Gastroesophageal sphincter (tissue), 4 donors: ENCODE results near the gene KIAA0586. TPM values are rescaled to one million over a fixed set of nuclear protein-coding genes. Genes with fewer than 3 reads are reported as not detected.

Experiments used
- ATAC-seq: fragments of 150-250 bp; one replicate; pipeline ENCODE4 v1.9.1; 2016; ENCODE audit warnings: mild to moderate bottlenecking, moderate library complexity
- H3K27ac ChIP-seq, 4 donors: fragments of 200-600 bp; sonication (generic) in 3 of 4; 1 replicate in 3 of 4; 2 replicates in 1 of 4; pipeline ENCODE4 v1.5.1; 2016 to 2019
- H3K27me3 ChIP-seq: fragments of 200-600 bp; sonication (generic); one replicate; pipeline ENCODE4 v1.5.1; 2019
- H3K36me3 ChIP-seq, 2 donors: fragments of 200-600 bp; sonication (generic); one replicate each; pipeline ENCODE4 v1.5.1; 2019; ENCODE audit warnings: control low read depth in 1 of 2
- H3K4me1 ChIP-seq, 3 donors: fragments of 200-600 bp; sonication (generic); 1 replicate in 2 of 3; 2 replicates in 1 of 3; pipeline ENCODE4 v1.5.1; 2016 to 2019; ENCODE audit warnings: control low read depth in 2 of 3
- H3K4me3 ChIP-seq, 2 donors: fragments of 200-600 bp; sonication (generic); one replicate each; pipeline ENCODE4 v1.5.1; 2019; ENCODE audit warnings: mild to moderate bottlenecking in 1 of 2, moderate library complexity in 1 of 2
- H3K9me3 ChIP-seq, 3 donors: fragments of 200-600 bp; sonication (generic); one replicate each; pipeline ENCODE4 v1.5.1; 2017 to 2019; ENCODE audit warnings: control low read depth in 2 of 3
- CTCF ChIP-seq, 4 experiments: fragments of 200-600 bp in 2 of 4; fragments of 450-650 bp in 2 of 4; sonication (generic) in 1 of 4; IDR thresholded peaks; one replicate each; pipeline ENCODE4 v1.5.1; 2017 to 2019; ENCODE audit warnings: antibody characterized with exemption in 4 of 4, mild to moderate bottlenecking in 2 of 4, moderate library complexity in 2 of 4
- EP300 ChIP-seq: sonication (generic); formaldehyde crosslinking; IDR thresholded peaks from one replicate; pipeline ENCODE4 v1.6.1; 2017; ENCODE audit warnings: antibody characterized with exemption, mild to moderate bottlenecking
- POLR2A ChIP-seq, 2 donors: fragments of 450-650 bp; IDR thresholded peaks; one replicate each; pipeline ENCODE4 v1.6.1; 2017; ENCODE audit warnings: antibody characterized with exemption in 2 of 2, mild to moderate bottlenecking in 2 of 2, moderate library complexity in 1 of 2
- POLR2AphosphoS5 ChIP-seq: sonication (generic); formaldehyde crosslinking; IDR thresholded peaks from one replicate; pipeline ENCODE4 v1.6.1; 2017; ENCODE audit warnings: antibody characterized with exemption
- whole genome bisulfite sequencing, 2 donors: methylation state at CpG; one replicate each; pipeline ENCODE4 v1.1.5; 2018; ENCODE audit warnings: low coverage in 1 of 2; 5-methylcytosine and 5-hydroxymethylcytosine counted together
- total RNA-seq, 4 donors: library from RNA; depleted of rRNA; stranded (reverse); fragments of >200 nt; gene quantifications; one replicate each; pipeline ENCODE4 v1.1.0, GENCODE V29; 2016

KIAA0586 gene
- total RNA-seq, 4 donors from 2014 or later = 11.6 to 22.4 (median 18.0) TPM

DNA sequence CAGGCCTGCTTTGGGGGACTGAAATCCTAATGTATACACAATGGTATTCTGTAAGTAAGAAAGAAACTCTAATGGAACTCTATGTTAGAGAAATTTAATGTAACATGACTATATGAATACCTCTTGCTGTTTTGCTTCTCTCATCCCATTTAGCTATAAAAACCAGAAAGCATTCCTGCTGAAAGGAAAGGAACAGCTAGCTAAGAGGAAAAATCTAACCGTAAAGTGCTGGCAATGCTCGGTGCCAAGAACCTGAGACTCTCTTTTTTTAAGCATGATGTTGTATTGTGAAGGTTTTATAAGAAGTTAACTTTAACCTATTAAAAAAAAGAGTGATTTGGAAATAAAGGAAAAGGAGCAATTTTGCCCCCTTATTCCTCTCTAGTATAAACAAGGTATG lies 134.6 kb downstream of the KIAA0586 start:
- Histone ChIP-seq H3K9me3 (no peaks in the 10 kb centered on the region), H3K36me3 (no peaks in the 10 kb centered on the region), H3K27ac (no peak overlapping the region), H3K4me3 (no peak overlapping the region), H3K4me1 (peaks cover 0 to 7% (median 0%) of the 10 kb centered on the region in 3 donors), H3K27me3 (no peaks in the 10 kb centered on the region)
- TF ChIP-seq POLR2A (IDR thresholded peaks at IDR 0.05) (no peak), POLR2AphosphoS5 (no peak), EP300 (no peak), CTCF (IDR thresholded peaks at IDR 0.05) (no peak)
- no peak for ATAC-seq
- WGBS, 2 donors = 54 to 100% methylated on average over 2 of the region's 2 CpGs

- Histone ChIP-seq H3K27ac (no peak overlapping the region), H3K36me3 (no peaks in the 10 kb centered on the region), H3K4me1 (peaks cover 0 to 7% (median 0%) of the 10 kb centered on the region in 3 donors), H3K4me3 (no peak overlapping the region), H3K9me3 (no peaks in the 10 kb centered on the region), H3K27me3 (no peaks in the 10 kb centered on the region)
- TF ChIP-seq POLR2A (IDR thresholded peaks at IDR 0.05) (no peak), CTCF (IDR thresholded peaks at IDR 0.05) (no peak), EP300 (no peak), POLR2AphosphoS5 (no peak)
- ATAC-seq = no peak
- 71 to 87% methylated on average over 3 of the region's 3 CpGs for WGBS, 2 donors
Measured at GRCh38 chr14:58563978-58564377, 136.5 kb downstream of the KIAA0586 start.

DNA sequence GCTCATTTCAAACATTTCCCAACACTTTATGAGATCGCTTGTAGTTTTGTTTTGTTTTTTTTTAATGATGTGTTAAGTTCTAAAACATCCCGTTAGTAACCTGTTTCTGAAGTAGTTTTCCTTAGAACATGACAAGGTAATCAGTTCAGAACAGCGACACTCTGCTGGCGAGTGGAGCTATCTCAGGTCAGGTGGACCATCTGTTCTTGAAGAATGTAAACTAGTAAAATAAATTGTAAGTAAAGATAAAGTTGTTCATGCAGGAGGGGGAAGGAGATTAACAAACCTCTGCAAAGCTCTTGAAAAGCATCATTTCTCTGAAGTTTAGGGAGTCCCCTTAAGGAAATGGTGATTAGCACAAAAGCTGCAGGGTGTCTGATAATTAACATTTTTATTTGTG lies 138.3 kb downstream of the KIAA0586 start:
- Histone ChIP-seq H3K27me3 (no peaks in the 10 kb centered on the region), H3K4me1 (peaks cover 0 to 1% (median 0%) of the 10 kb centered on the region in 3 donors), H3K9me3 (no peaks in the 10 kb centered on the region), H3K4me3 (no peak overlapping the region), H3K36me3 (no peaks in the 10 kb centered on the region), H3K27ac (no peak overlapping the region)
- WGBS, 2 donors = 19 to 44% methylated on average over 2 to 4 of the region's 4 CpGs
- TF ChIP-seq CTCF (IDR thresholded peaks at IDR 0.05) = no peak
- TF ChIP-seq POLR2AphosphoS5 = no peak
- no peak for TF ChIP-seq EP300
- no peak for TF ChIP-seq POLR2A (IDR thresholded peaks at IDR 0.05)
- ATAC-seq = no peak

GRCh38 chr14:58566979-58567378 lies 139.5 kb downstream of the KIAA0586 start:
- Histone ChIP-seq H3K4me3 (no peak overlapping the region), H3K36me3 (no peaks in the 10 kb centered on the region), H3K27me3 (no peaks in the 10 kb centered on the region), H3K9me3 (no peaks in the 10 kb centered on the region), H3K27ac (no peak overlapping the region), H3K4me1 (peaks cover 0 to 4% (median 0%) of the 10 kb centered on the region in 3 donors)
- no peak for TF ChIP-seq CTCF (IDR thresholded peaks at IDR 0.05)
- TF ChIP-seq EP300 = no peak
- no peak for TF ChIP-seq POLR2A (IDR thresholded peaks at IDR 0.05)
- no peak for TF ChIP-seq POLR2AphosphoS5
- no peak for ATAC-seq
- 93 to 95% methylated on average over 3 of the region's 3 CpGs for WGBS, 2 donors

- Histone ChIP-seq H3K27ac (no peak overlapping the region), H3K36me3 (no peaks in the 10 kb centered on the region), H3K4me1 (peaks cover 0 to 7% (median 0%) of the 10 kb centered on the region in 3 donors), H3K9me3 (no peaks in the 10 kb centered on the region), H3K27me3 (no peaks in the 10 kb centered on the region), H3K4me3 (no peak overlapping the region)
- 87 to 96% methylated on average over 3 of the region's 3 CpGs for WGBS, 2 donors
- no peak for ATAC-seq
- TF ChIP-seq EP300 = no peak
- no peak for TF ChIP-seq POLR2A (IDR thresholded peaks at IDR 0.05)
- TF ChIP-seq POLR2AphosphoS5 = no peak
- TF ChIP-seq CTCF (IDR thresholded peaks at IDR 0.05) = no peak
Measured at GRCh38 chr14:58568322-58568721, 140.8 kb downstream of the KIAA0586 start.
